H9 (cell line): Measurements from ENCODE around the gene HKDC1. TPM values are rescaled to one million over a fixed set of nuclear protein-coding genes. Genes with fewer than 3 reads are reported as not detected.

Experiments
- DNase-seq: peaks from one replicate; pipeline ENCODE4 v3.0.0-alpha.2; 2017
- H2AFZ ChIP-seq: one replicate; pipeline ENCODE4 v1.6.1; 2013; ENCODE audit warnings: mild to moderate bottlenecking, low read length, control low read depth, moderate library complexity
- H2AK5ac ChIP-seq: 2 replicates; pipeline ENCODE4 v1.6.1; 2013; ENCODE audit warnings: low read length, control low read depth, mixed read lengths; ENCODE audit not compliant: insufficient read length
- H2BK120ac ChIP-seq: one replicate; pipeline ENCODE4 v1.6.1; 2013; ENCODE audit warnings: low read depth, mild to moderate bottlenecking, low read length, control low read depth, inconsistent platforms; ENCODE audit not compliant: poor library complexity, severe bottlenecking
- H2BK12ac ChIP-seq: 2 replicates; pipeline ENCODE4 v1.6.1; 2013; ENCODE audit warnings: low read length, control low read depth, mixed read lengths, low read depth; ENCODE audit not compliant: insufficient read length
- H2BK15ac ChIP-seq: 2 replicates; pipeline ENCODE4 v1.6.1; 2013; ENCODE audit warnings: low read depth, low read length, control low read depth
- H2BK20ac ChIP-seq: one replicate; pipeline ENCODE4 v1.6.1; 2013; ENCODE audit warnings: low read depth, mild to moderate bottlenecking, low read length, control low read depth, inconsistent platforms; ENCODE audit not compliant: poor library complexity, severe bottlenecking
- H2BK5ac ChIP-seq: 2 replicates; pipeline ENCODE4 v1.6.1; 2013; ENCODE audit warnings: low read length, control low read depth, mixed read lengths; ENCODE audit not compliant: insufficient read length
- H3K14ac ChIP-seq: 2 replicates; pipeline ENCODE4 v1.6.1; 2013; ENCODE audit warnings: low read length, control low read depth; ENCODE audit not compliant: insufficient read depth
- H3K18ac ChIP-seq: 2 replicates; pipeline ENCODE4 v1.6.1; 2013; ENCODE audit warnings: low read depth, mild to moderate bottlenecking, mixed read lengths, low read length, control low read depth; ENCODE audit not compliant: insufficient read length
- H3K23ac ChIP-seq: 2 replicates; pipeline ENCODE4 v1.6.1; 2013; ENCODE audit warnings: low read length, control low read depth, mixed read lengths, low read depth; ENCODE audit not compliant: insufficient read length
- H3K23me2 ChIP-seq: 2 replicates; pipeline ENCODE4 v1.6.1; 2013; ENCODE audit warnings: low read depth, mild to moderate bottlenecking, mixed read lengths, low read length, control low read depth; ENCODE audit not compliant: insufficient read length, poor library complexity, severe bottlenecking
- H3K27ac ChIP-seq: 2 replicates; pipeline ENCODE4 v1.5.1; 2013; ENCODE audit warnings: low read length, control low read depth, mixed read lengths, low read depth; ENCODE audit not compliant: insufficient read length
- H3K27me3 ChIP-seq: 2 replicates; pipeline ENCODE4 v1.6.1; 2013; ENCODE audit warnings: low read length, control low read depth, inconsistent platforms; ENCODE audit not compliant: insufficient read depth
- H3K4ac ChIP-seq: 2 replicates; pipeline ENCODE4 v1.6.1; 2013; ENCODE audit warnings: low read depth, mild to moderate bottlenecking, control low read depth, inconsistent platforms, low read length, moderate library complexity
- H3K4me1 ChIP-seq: 2 replicates; pipeline ENCODE4 v1.6.1; 2013; ENCODE audit warnings: low read length, control low read depth, inconsistent platforms; ENCODE audit not compliant: insufficient read depth
- H3K4me2 ChIP-seq: 2 replicates; pipeline ENCODE4 v1.6.1; 2013; ENCODE audit warnings: low read length, control low read depth, mixed read lengths; ENCODE audit not compliant: insufficient read length, insufficient read depth
- H3K56ac ChIP-seq: 2 replicates; pipeline ENCODE4 v1.6.1; 2013; ENCODE audit warnings: low read depth, mild to moderate bottlenecking, mixed read lengths, low read length, control low read depth; ENCODE audit not compliant: insufficient read length
- H3K79me1 ChIP-seq: 2 replicates; pipeline ENCODE4 v1.6.1; 2013; ENCODE audit warnings: low read depth, mild to moderate bottlenecking, moderate library complexity, low read length, control low read depth, inconsistent platforms; ENCODE audit not compliant: insufficient read depth, poor library complexity, severe bottlenecking
- H3K79me2 ChIP-seq: 2 replicates; pipeline ENCODE4 v1.6.1; 2013; ENCODE audit warnings: low read length, control low read depth, inconsistent platforms; ENCODE audit not compliant: insufficient read depth
- H3K9ac ChIP-seq: 2 replicates; pipeline ENCODE4 v1.6.1; 2013; ENCODE audit warnings: low read length, control low read depth, mixed read lengths; ENCODE audit not compliant: insufficient read length; ENCODE audit errors: extremely low read depth
- H3K9me3 ChIP-seq: one replicate; pipeline ENCODE4 v1.6.1; 2013; ENCODE audit warnings: low read depth, low read length, inconsistent platforms; ENCODE audit not compliant: control insufficient read depth
- H3T11ph ChIP-seq: one replicate; pipeline ENCODE4 v1.6.1; 2013; ENCODE audit warnings: mild to moderate bottlenecking, low read length, control low read depth, inconsistent platforms
- H4K20me1 ChIP-seq: one replicate; pipeline ENCODE4 v1.6.1; 2013; ENCODE audit not compliant: control insufficient read depth, insufficient read length, insufficient read depth
- H4K5ac ChIP-seq: 2 replicates; pipeline ENCODE4 v1.6.1; 2013; ENCODE audit warnings: low read depth, mild to moderate bottlenecking, mixed read lengths, low read length, control low read depth; ENCODE audit not compliant: insufficient read length
- H4K8ac ChIP-seq: replicated peaks from 2 replicates; pipeline ENCODE4 v1.6.1; 2013; ENCODE audit warnings: low read length, control low read depth, mixed read lengths, low read depth; ENCODE audit not compliant: insufficient read length
- H4K91ac ChIP-seq: 2 replicates; pipeline ENCODE4 v1.6.1; 2013; ENCODE audit warnings: low read depth, mild to moderate bottlenecking, moderate library complexity, mixed read lengths, low read length, control low read depth; ENCODE audit not compliant: insufficient read length
- H3K27ac Mint-ChIP-seq, 3 experiments: 2 replicates in 2 of 3; 3 replicates in 1 of 3; pipeline ENCODE4 v1.8.0; 2020 to 2021; ENCODE audit warnings: mixed read lengths in 3 of 3, mild to moderate bottlenecking in 1 of 3, moderate library complexity in 1 of 3
- H3K27me3 Mint-ChIP-seq: 2 replicates; pipeline ENCODE4 v1.8.0; 2021; ENCODE audit warnings: low read depth, mild to moderate bottlenecking, moderate library complexity, mixed read lengths
- H3K36me3 Mint-ChIP-seq, 3 experiments: 2 replicates in 2 of 3; 3 replicates in 1 of 3; pipeline ENCODE4 v1.8.0; 2020 to 2021; ENCODE audit warnings: low read depth in 3 of 3, mixed read lengths in 3 of 3; ENCODE audit not compliant: insufficient read depth in 1 of 3
- H3K4me1 Mint-ChIP-seq, 2 experiments: 2 replicates each; pipeline ENCODE4 v1.8.0; 2020; ENCODE audit warnings: mixed read lengths in 2 of 2
- H3K4me3 Mint-ChIP-seq, 2 experiments: 2 replicates in 1 of 2; 3 replicates in 1 of 2; pipeline ENCODE4 v1.8.0; 2020 to 2021; ENCODE audit warnings: mild to moderate bottlenecking in 2 of 2, mixed read lengths in 2 of 2, moderate library complexity in 1 of 2
- H3K9me3 Mint-ChIP-seq, 2 experiments: 2 replicates in 1 of 2; 3 replicates in 1 of 2; pipeline ENCODE4 v1.8.0; 2020; ENCODE audit warnings: mild to moderate bottlenecking in 2 of 2, mixed read lengths in 2 of 2, moderate library complexity in 1 of 2
- CTCF ChIP-seq: fragments of 200-600 bp; sonication (generic); conservative IDR thresholded peaks from 3 replicates; pipeline ENCODE4 v1.8.0; 2021; ENCODE audit warnings: antibody characterized with exemption, mild to moderate bottlenecking
- WGBS: extraction: QIAGEN DNeasy Blood & Tissue Kit; methylation state at CpG from one replicate; pipeline ENCODE4 v1.1.7; 2013; ENCODE audit warnings: missing lambda C conversion rate, low lambda C conversion rate, mixed read lengths; ENCODE audit not compliant: insufficient read length; ENCODE audit errors: extremely low coverage; 5-methylcytosine and 5-hydroxymethylcytosine counted together
- total RNA-seq: library from RNA; stranded (reverse); gene quantifications from 2 replicates; pipeline ENCODE4 v1.2.1, GENCODE V29; 2021

HKDC1 gene
- total RNA-seq, 1 experiment from 2014 or later = not detected

DNA sequence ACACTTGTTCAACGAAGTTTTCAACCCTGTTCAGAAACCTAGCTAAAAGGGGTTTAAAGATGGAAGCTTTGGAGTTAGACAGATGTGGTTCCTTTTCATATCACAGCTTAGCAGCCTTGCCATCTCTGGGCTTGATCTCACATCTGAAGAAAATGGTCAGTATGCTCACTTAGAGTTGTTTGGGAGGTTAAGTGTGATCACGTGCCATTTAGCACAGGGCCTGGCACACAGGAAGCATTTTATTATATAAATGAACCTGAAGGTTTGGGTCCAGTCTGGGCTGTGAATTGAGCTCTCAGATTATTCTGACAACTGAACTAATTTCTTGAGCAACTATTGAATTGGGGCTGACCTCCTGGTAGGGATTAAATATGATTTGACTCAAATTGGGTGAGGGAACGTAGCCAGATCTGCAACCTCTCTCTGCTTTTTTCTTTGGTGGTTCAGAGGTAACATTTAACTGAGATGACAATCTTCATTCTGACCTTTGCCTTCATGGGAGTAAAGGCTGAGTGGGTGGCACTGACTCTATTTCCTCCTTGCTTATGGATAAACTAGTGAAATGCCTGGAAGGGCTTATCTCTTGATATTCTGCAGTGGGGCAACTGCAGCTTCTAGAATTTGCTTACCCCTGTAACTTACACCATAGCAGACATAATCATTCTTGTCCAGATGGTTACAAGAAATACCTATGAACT is 10.2 kb upstream of the HKDC1 start:
- H3K27ac Mint-ChIP-seq = no peak overlapping the region
- Histone ChIP-seq H3K4ac (no peak overlapping the region), H4K5ac (no peak overlapping the region), H2BK120ac (no peak overlapping the region), H3K79me2 (no peaks in the 10 kb centered on the region), H3K14ac (no peak overlapping the region), H3K23me2 (no peaks in the 10 kb centered on the region), H4K8ac (no peak overlapping the region), H2BK12ac (no peak overlapping the region), H3K4me1 (no peaks in the 10 kb centered on the region), H3K27me3 (no peaks in the 10 kb centered on the region), H3K18ac (no peak overlapping the region), H3K23ac (no peak overlapping the region), H3K9ac (no peak overlapping the region), H3K79me1 (no peaks in the 10 kb centered on the region), H3K56ac (no peak overlapping the region), H4K91ac (no peak overlapping the region), H2BK20ac (no peak overlapping the region), H3T11ph (no peak overlapping the region), H3K9me3 (no peaks in the 10 kb centered on the region), H4K20me1 (no peaks in the 10 kb centered on the region), H3K27ac (no peak overlapping the region), H2BK5ac (no peak overlapping the region), H2BK15ac (no peak overlapping the region), H2AFZ (no peak overlapping the region), H2AK5ac (no peak overlapping the region), H3K4me2 (no peak overlapping the region)
- TF ChIP-seq CTCF = no peak
- no peaks in the 10 kb centered on the region for H3K4me1 Mint-ChIP-seq
- DNase-seq = no peak
- H3K27me3 Mint-ChIP-seq = no peaks in the 10 kb centered on the region; the same call in 1 of the 2 replicates
- H3K9me3 Mint-ChIP-seq = peaks cover 2 to 5% of the 10 kb centered on the region in 2 experiments; a peak in 3 of 5 replicates
- WGBS = no CpG with 5 or more reads among the region's 3 CpGs
- H3K4me3 Mint-ChIP-seq = no peak overlapping the region
- H3K36me3 Mint-ChIP-seq = peaks cover 15 to 38% (median 36%) of the 10 kb centered on the region in 3 experiments; a peak in 6 of 7 replicates
